ENCODE measurements around the gene ITFG1. TPM values are rescaled to one million over a fixed set of nuclear protein-coding genes. Genes with fewer than 3 reads are reported as not detected.

ITFG1 gene
- total and polyA plus RNA-seq, 2 of the 13 experiments (the other 11 are each of a cell fraction or from before 2014, with no cell fraction given): 74.5 to 150 TPM

DNA sequence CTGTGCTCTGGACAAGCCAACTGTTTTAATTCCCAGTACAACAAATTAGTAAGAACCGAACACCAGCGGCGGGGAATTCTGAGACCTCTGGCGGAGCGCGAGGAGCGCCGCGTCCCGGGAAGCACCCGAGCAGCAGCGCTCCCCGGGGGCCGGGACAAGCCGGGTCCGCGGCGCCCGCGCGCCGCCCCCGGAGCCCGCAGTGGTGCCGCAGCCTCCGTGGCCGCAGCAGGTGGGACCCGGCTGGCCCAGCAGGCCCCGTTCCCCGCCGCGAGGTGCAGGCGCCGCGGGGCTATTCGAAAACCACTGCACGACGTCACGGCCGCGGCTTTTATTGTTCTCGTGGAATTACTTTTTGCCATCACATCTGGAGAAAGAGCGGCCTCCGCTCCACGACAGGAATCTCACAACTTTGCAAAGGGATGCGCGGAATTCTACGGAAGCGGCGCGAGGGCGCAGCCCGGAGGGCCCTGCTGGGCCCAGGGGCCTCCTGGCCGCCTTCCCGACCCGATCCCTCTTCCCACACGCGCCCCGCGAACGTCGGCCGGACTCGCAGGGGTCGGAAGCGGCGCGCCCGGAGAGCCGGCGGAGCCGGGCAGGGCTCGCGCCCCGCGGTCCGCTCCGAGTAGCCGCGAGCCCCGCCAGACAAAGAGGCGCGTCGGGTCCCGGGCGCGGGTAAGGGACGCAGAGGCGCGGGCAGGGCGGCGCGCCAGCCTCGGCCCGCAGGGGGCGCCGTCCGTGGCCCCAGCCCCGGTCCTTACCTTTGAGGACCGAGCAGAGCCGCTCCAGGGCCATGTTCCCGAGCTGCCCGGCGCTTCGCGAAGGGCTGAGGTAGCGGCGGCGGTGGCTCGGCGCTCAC is 317.8 kb downstream of the ITFG1 start:
- H3K4me1 ChIP-seq (ENCODE audit: insufficient read depth, low read length): peaks cover 21% of the 10 kb centered on the region
- no peaks in the 10 kb centered on the region for H4K20me1 ChIP-seq (ENCODE audit: insufficient read depth, low read length)
- H3K4me3 ChIP-seq (replicated peaks in 1 of 3; ENCODE audit: insufficient read depth in 1 of 3, low read depth in 2 of 3, low read length in 3 of 3): peak overlapping the region; percentile 64 to 75 (median 67)
- H3K27me3 ChIP-seq (ENCODE audit: control insufficient read depth in 1 of 2, insufficient read depth in 2 of 2, low read length in 2 of 2): peaks cover 1 to 26% of the 10 kb centered on the region in 2 experiments; a peak in 3 of 5 replicates
- WGBS (ENCODE audit: low lambda C conversion rate): 0% methylated on average over 38 of the region's 111 CpGs
- intact Hi-C loops (cut with micrococcal nuclease; ENCODE audit: unreplicated experiment) (loop anchor here (1.0 to 5.0 kb wide), 8 partner anchors 91 to 1022 kb away; partner anchors contain the start of genes ITFG1 and PHKB), in situ Hi-C loops (cut with HindIII; ENCODE audit: extremely low pct_ligation_motif_present, low pct_unique_long_range_greater_than_20kb) (loop anchor here (5.0 to 10.0 kb wide), 3 partner anchors 106 to 1019 kb away; no protein-coding TSS in a partner anchor)
- H3K27ac ChIP-seq (ENCODE audit: extremely low read length, insufficient read depth, low read length): no peak overlapping the region
- no peak overlapping the region for H2AFZ ChIP-seq (ENCODE audit: low read length)
- H3K9me3 ChIP-seq (ENCODE audit: low read length): no peaks in the 10 kb centered on the region
- BruUV-seq (replicated peaks): no TSS peak
- ChIA-PET CTCF (ENCODE audit: low intra/inter-chr PET ratio, low total read pairs) (interaction anchor here (1.1 to 3.0 kb wide), 9 partner anchors 20 to 1022 kb away, joined by 4 to 24 read pairs (median 12); partner anchors contain the start of gene ABCC12), POLR2A (interaction anchor here (0.6 to 2.3 kb wide), 4 partner anchors 136 to 1022 kb away, joined by 3 to 8 read pairs (median 4); partner anchors contain the start of gene DNAJA2)
- H3K36me3 ChIP-seq (replicated peaks in 1 of 2; ENCODE audit: control insufficient read depth in 1 of 2, insufficient read depth in 2 of 2, low read length in 2 of 2): no peaks in the 10 kb centered on the region
- FAIRE-seq: no peak
- peak overlapping the region; percentile 91 for H3K4me2 ChIP-seq (ENCODE audit: low read depth, low read length)
- peak; percentile 91 for ATAC-seq
- peak; percentile 66 for DNase-seq (ENCODE audit: low spot score)
- H3K79me2 ChIP-seq (ENCODE audit: insufficient read depth, low read length): no peaks in the 10 kb centered on the region
- peak overlapping the region; percentile 51; the same call in 1 of the 2 replicates for H3K9ac ChIP-seq (ENCODE audit: insufficient read depth, low read depth, low read length)
- TF ChIP-seq IRF1 (CRISPR knock-in tag; IDR thresholded peaks at IDR 0.05; ENCODE audit: low read depth) (no peak), ZNF205 (CRISPR knock-in tag; IDR thresholded peaks at IDR 0.05) (0 out of 2 replicates have a peak, but pooled peaks have one; percentile 21), THAP11 (CRISPR knock-in tag; IDR thresholded peaks at IDR 0.05) (peak; percentile 56), ZNF160 (CRISPR knock-in tag; IDR thresholded peaks at IDR 0.05) (no peak; the same call in 1 of the 2 replicates), ZNF367 (CRISPR knock-in tag; IDR thresholded peaks at IDR 0.05; ENCODE audit: borderline replicate concordance) (no peak), RXRA (CRISPR knock-in tag; IDR thresholded peaks at IDR 0.05) (no peak), ZNF263 (CRISPR knock-in tag; IDR thresholded peaks at IDR 0.05) (no peak; the same call in 1 of the 2 replicates), SETDB1 (CRISPR knock-in tag; IDR thresholded peaks at IDR 0.05; ENCODE audit: borderline replicate concordance) (no peak), TSC22D2 (CRISPR knock-in tag; IDR thresholded peaks at IDR 0.05; ENCODE audit: borderline replicate concordance) (no peak), THAP7 (CRISPR knock-in tag; IDR thresholded peaks at IDR 0.05) (0 out of 2 replicates have a peak, but pooled peaks have one; percentile 29)
- TF ChIP-seq, protein P1, sequence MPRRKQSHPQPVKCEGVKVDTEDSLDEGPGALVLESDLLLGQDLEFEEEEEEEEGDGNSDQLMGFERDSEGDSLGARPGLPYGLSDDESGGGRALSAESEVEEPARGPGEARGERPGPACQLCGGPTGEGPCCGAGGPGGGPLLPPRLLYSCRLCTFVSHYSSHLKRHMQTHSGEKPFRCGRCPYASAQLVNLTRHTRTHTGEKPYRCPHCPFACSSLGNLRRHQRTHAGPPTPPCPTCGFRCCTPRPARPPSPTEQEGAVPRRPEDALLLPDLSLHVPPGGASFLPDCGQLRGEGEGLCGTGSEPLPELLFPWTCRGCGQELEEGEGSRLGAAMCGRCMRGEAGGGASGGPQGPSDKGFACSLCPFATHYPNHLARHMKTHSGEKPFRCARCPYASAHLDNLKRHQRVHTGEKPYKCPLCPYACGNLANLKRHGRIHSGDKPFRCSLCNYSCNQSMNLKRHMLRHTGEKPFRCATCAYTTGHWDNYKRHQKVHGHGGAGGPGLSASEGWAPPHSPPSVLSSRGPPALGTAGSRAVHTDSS (CRISPR knock-in tag; conservative IDR thresholded peaks at IDR 0.05): no peak
- TF ChIP-seq, protein P2, sequence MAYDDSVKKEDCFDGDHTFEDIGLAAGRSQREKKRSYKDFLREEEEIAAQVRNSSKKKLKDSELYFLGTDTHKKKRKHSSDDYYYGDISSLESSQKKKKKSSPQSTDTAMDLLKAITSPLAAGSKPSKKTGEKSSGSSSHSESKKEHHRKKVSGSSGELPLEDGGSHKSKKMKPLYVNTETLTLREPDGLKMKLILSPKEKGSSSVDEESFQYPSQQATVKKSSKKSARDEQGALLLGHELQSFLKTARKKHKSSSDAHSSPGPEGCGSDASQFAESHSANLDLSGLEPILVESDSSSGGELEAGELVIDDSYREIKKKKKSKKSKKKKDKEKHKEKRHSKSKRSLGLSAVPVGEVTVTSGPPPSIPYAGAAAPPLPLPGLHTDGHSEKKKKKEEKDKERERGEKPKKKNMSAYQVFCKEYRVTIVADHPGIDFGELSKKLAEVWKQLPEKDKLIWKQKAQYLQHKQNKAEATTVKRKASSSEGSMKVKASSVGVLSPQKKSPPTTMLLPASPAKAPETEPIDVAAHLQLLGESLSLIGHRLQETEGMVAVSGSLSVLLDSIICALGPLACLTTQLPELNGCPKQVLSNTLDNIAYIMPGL (CRISPR knock-in tag; IDR thresholded peaks at IDR 0.05; ENCODE audit: borderline replicate concordance in 1 of 2, low read depth in 1 of 2): peak; percentile 87 to 89
- TF ChIP-seq, protein P3, sequence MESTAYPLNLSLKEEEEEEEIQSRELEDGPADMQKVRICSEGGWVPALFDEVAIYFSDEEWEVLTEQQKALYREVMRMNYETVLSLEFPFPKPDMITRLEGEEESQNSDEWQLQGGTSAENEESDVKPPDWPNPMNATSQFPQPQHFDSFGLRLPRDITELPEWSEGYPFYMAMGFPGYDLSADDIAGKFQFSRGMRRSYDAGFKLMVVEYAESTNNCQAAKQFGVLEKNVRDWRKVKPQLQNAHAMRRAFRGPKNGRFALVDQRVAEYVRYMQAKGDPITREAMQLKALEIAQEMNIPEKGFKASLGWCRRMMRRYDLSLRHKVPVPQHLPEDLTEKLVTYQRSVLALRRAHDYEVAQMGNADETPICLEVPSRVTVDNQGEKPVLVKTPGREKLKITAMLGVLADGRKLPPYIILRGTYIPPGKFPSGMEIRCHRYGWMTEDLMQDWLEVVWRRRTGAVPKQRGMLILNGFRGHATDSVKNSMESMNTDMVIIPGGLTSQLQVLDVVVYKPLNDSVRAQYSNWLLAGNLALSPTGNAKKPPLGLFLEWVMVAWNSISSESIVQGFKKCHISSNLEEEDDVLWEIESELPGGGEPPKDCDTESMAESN (CRISPR knock-in tag; conservative IDR thresholded peaks at IDR 0.05): peak; percentile 69

All from HepG2 (cell line).